Large intestine (tissue), 1 donor: ENCODE data around the gene LIMK2. TPM values are rescaled to one million over a fixed set of nuclear protein-coding genes. Genes with fewer than 3 reads are reported as not detected.

ENCODE experiments used
- polyA plus RNA-seq: library from polyadenylated mRNA; unstranded; fragments of 120-200 nt; gene quantifications from one replicate; pipeline ENCODE4 v1.2.1, GENCODE V29; 2013

The LIMK2 gene
- polyA plus RNA-seq, 1 donor: 52.7 TPM

Other genes starting within 250 kb of the LIMK2 start
- 28.2 TPM for gene MORC2, start 243.5 kb upstream of the LIMK2 start, polyA plus RNA-seq
- 135 TPM for gene TUG1, start 243.0 kb upstream of the LIMK2 start, polyA plus RNA-seq
- gene SMTN, start 131.0 kb upstream of the LIMK2 start, polyA plus RNA-seq: 96.3 TPM
- 52.7 TPM for gene SELENOM, start 104.7 kb upstream of the LIMK2 start, polyA plus RNA-seq
- gene INPP5J, start 89.3 kb upstream of the LIMK2 start, polyA plus RNA-seq: 15.1 TPM
- gene PLA2G3, start 71.8 kb upstream of the LIMK2 start, polyA plus RNA-seq: 0.01 TPM
- 51.8 TPM for gene RNF185, start 52.1 kb upstream of the LIMK2 start, polyA plus RNA-seq
- gene PIK3IP1, start 80.2 kb downstream of the LIMK2 start, polyA plus RNA-seq: 13.9 TPM
- 38.0 TPM for gene PATZ1, start 134.0 kb downstream of the LIMK2 start, polyA plus RNA-seq
- gene DRG1, start 187.3 kb downstream of the LIMK2 start, polyA plus RNA-seq: 55.7 TPM